Upper lobe of left lung (tissue), 4 donors: ENCODE data around the gene UBE2J2.

Experiments
- EP300 ChIP-seq, 4 donors: sonication (generic); formaldehyde crosslinking; IDR thresholded peaks; one replicate each; pipeline ENCODE4 v1.5.1; 2017; ENCODE audit warnings: antibody characterized with exemption in 4 of 4, control low read depth in 2 of 4
- POLR2A ChIP-seq, 4 donors: fragments of 450-650 bp; IDR thresholded peaks; one replicate each; pipeline ENCODE4 v1.5.1; 2016 to 2017; ENCODE audit warnings: antibody characterized with exemption in 4 of 4, mild to moderate bottlenecking in 2 of 4
- POLR2AphosphoS5 ChIP-seq, 2 donors: sonication (generic); formaldehyde crosslinking; IDR thresholded peaks; one replicate each; pipeline ENCODE4 v1.5.1; 2017; ENCODE audit warnings: antibody characterized with exemption in 2 of 2
- TF ChIP-seq, protein P1 (sequence below), 6 experiments: fragments of 450-650 bp in 4 of 6; fragments of 200-600 bp in 2 of 6; sonication (generic) in 2 of 6; IDR thresholded peaks; one replicate each; pipeline ENCODE4 v1.5.1; 2016 to 2019; ENCODE audit warnings: antibody characterized with exemption in 6 of 6

DNA sequence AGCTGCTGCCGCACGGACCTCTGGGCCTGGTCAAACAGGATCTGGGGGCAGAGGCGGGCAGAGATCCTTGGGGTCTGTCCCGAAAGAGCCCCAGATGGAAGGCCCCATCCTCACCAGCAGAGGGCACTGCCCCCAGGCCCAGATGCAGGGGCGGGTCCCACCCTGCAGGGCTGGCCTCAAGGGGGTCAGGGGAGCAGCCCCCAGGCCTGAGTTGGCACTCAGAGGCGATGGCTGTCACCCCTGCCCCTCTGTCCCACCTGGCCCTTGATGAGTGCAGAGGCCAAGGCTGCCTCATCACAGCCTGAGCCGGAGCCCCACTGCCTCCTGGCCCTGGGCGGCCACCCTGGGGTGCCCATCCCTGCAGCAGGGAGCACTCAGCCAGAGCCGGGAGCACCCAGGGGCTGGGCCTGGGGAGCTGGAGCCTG is 28.4 kb upstream of the UBE2J2 start:
- TF ChIP-seq, protein P1, sequence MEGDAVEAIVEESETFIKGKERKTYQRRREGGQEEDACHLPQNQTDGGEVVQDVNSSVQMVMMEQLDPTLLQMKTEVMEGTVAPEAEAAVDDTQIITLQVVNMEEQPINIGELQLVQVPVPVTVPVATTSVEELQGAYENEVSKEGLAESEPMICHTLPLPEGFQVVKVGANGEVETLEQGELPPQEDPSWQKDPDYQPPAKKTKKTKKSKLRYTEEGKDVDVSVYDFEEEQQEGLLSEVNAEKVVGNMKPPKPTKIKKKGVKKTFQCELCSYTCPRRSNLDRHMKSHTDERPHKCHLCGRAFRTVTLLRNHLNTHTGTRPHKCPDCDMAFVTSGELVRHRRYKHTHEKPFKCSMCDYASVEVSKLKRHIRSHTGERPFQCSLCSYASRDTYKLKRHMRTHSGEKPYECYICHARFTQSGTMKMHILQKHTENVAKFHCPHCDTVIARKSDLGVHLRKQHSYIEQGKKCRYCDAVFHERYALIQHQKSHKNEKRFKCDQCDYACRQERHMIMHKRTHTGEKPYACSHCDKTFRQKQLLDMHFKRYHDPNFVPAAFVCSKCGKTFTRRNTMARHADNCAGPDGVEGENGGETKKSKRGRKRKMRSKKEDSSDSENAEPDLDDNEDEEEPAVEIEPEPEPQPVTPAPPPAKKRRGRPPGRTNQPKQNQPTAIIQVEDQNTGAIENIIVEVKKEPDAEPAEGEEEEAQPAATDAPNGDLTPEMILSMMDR (IDR thresholded peaks at IDR 0.05) = peak in 3 of 6 experiments; percentile 16 to 36 (median 24)
- TF ChIP-seq POLR2AphosphoS5 (IDR thresholded peaks at IDR 0.05) (no peak), EP300 (IDR thresholded peaks at IDR 0.05) (no peak), POLR2A (IDR thresholded peaks at IDR 0.05) (no peak)
